Natural killer cell (primary cell): Measurements from ENCODE around the gene RUNX1. TPM values are rescaled to one million over a fixed set of nuclear protein-coding genes. Genes with fewer than 3 reads are reported as not detected.
A peak's percentile ranks its signal among the peaks of the same experiment; 100 is the strongest.

Source experiments
- ATAC-seq, 3 donors: fragments of 150-1000 bp in 2 of 3; fragments of 200-7000 bp in 1 of 3; cut with Tn5 transposase; 1 replicate in 1 of 3; 2 replicates in 2 of 3; pipeline ENCODE4 v1.10.0; 2021; ENCODE audit warnings: mild to moderate bottlenecking in 2 of 3, moderate library complexity in 2 of 3
- DNase-seq, 2 donors: peaks; one replicate each; pipeline versions ENCODE4 v3.0.0 to v3.0.0-alpha.2; 2013 to 2021; ENCODE audit warnings: mixed read lengths in 1 of 2
- H3K27ac ChIP-seq: one replicate; pipeline ENCODE4 v1.5.1; 2013; ENCODE audit warnings: mild to moderate bottlenecking, low read length
- H3K27me3 ChIP-seq: one replicate; pipeline ENCODE4 v1.6.1; 2013; ENCODE audit warnings: low read length; ENCODE audit not compliant: control insufficient read depth, insufficient read depth
- H3K36me3 ChIP-seq: one replicate; pipeline ENCODE4 v1.6.1; 2013; ENCODE audit warnings: low read length; ENCODE audit not compliant: control insufficient read depth, insufficient read depth
- H3K4me1 ChIP-seq: one replicate; pipeline ENCODE4 v1.6.1; 2013; ENCODE audit warnings: low read length; ENCODE audit not compliant: control insufficient read depth, insufficient read depth
- H3K4me3 ChIP-seq: one replicate; pipeline ENCODE4 v1.5.1; 2013; ENCODE audit warnings: low read length
- H3K9me3 ChIP-seq: one replicate; pipeline ENCODE4 v1.6.1; 2013; ENCODE audit warnings: low read length; ENCODE audit not compliant: control insufficient read depth, insufficient read depth
- H3K27ac Mint-ChIP-seq, 2 donors: one replicate each; pipeline ENCODE4 v1.8.0; 2022; ENCODE audit warnings: mild to moderate bottlenecking in 2 of 2, mixed read lengths in 2 of 2, moderate library complexity in 1 of 2
- H3K27me3 Mint-ChIP-seq, 2 donors: one replicate each; pipeline ENCODE4 v1.8.0; 2022; ENCODE audit warnings: low read depth in 2 of 2, mixed read lengths in 2 of 2
- H3K36me3 Mint-ChIP-seq: one replicate; pipeline ENCODE4 v1.8.0; 2022; ENCODE audit warnings: mixed read lengths
- H3K4me1 Mint-ChIP-seq, 2 donors: one replicate each; pipeline ENCODE4 v1.8.0; 2022; ENCODE audit warnings: mixed read lengths in 2 of 2
- H3K4me3 Mint-ChIP-seq: one replicate; pipeline ENCODE4 v1.8.0; 2022; ENCODE audit warnings: mild to moderate bottlenecking, moderate library complexity, mixed read lengths
- H3K9me3 Mint-ChIP-seq, 2 donors: one replicate each; pipeline ENCODE4 v1.8.0; 2022; ENCODE audit warnings: mixed read lengths in 2 of 2
- WGBS: methylation state at CpG from one replicate; pipeline ENCODE4 v1.1.7; 2013; ENCODE audit warnings: missing lambda C conversion rate; ENCODE audit not compliant: insufficient coverage; 5-methylcytosine and 5-hydroxymethylcytosine counted together
- intact Hi-C: fragments of 100-400 bp; cut with micrococcal nuclease; formaldehyde crosslinking; loops from one replicate; pipeline ENCODE4 v1.14.2; 2022
- total RNA-seq, 4 donors: library from RNA; stranded (reverse); fragments of 120-200 nt in 1 of 4; gene quantifications; one replicate each; pipeline versions ENCODE4 v1.2.3 to v1.2.4, GENCODE V29; 2013 to 2022
- TF ChIP-seq, protein P1 (sequence below): fragments of 200-600 bp; IDR thresholded peaks from one replicate; pipeline ENCODE4 v1.8.0; 2022; ENCODE audit warnings: antibody characterized with exemption

The RUNX1 gene
- total RNA-seq, 3 donors from 2014 or later (not counting 1 experiment from before 2014, with no cell fraction given), result 62.1 to 171 (median 98.2) TPM

DNA sequence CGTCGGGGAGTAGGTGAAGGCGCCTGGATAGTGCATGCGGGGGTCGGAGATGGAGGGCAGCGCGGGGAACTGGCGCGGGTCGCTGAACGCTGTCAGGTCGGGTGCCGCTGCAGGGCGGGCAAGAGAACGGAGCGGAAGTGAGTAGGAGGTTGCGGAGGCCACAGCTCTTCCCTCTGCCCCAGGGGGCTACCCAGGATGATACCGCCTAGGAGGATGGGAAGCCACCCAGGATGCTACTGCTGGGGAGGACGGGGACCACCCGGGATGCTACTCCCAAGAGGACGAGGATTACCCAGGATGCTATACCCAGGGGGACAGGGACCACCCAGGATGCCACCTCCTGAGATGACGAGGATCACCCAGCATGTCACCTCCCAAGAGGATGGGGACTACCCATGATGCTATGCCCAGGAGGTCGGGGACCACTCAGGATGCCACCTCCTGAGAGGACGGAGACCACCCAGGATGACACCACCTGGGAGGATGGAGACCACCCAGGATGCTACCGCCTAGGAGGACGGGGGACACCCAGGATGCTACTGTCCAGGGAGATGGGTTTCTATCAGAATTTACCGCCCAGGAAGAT, 256.5 kb downstream of the RUNX1 start:
- no peak overlapping the region for H3K4me3 Mint-ChIP-seq
- no peaks in the 10 kb centered on the region for H3K4me1 ChIP-seq
- H3K36me3 Mint-ChIP-seq, result no peaks in the 10 kb centered on the region

DNA sequence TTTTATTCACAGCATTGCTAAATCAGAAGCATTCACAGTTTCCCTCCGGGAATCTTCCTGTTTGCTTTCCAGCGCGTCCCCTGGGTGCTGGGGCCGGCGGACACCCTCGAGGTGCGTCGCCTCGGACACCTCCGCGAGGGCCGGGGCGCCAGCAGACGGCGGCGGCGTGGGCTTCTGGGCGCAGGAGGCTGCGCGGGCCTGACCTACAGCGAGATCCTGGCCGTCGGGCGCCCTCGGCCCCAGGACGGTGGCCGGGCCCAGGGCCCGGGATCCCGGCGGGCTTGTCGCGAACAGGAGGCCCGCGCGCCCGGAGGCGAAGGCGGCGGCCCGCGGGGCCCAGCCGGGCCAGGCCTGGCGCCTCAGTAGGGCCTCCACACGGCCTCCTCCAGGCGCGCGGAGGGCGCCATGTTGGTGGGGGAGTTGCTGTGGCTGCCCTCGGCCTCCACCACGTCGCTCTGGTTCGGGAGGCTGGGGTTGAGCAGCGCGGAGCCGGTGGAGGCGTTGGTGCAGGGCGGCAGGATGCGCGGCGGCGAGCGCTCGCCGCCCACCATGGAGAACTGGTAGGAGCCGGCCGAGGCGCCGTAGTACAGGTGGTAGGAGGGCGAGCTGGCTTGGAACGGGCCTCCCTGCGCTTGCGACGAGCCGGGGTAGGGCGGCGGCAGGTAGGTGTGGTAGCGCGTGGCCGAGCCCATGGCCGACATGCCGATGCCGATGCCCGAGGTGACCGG, 257.2 kb downstream of the RUNX1 start:
- Mint-ChIP-seq H3K4me1 (peaks cover 6 to 12% of the 10 kb centered on the region in 2 donors), H3K9me3 (no peaks in the 10 kb centered on the region), H3K36me3 (no peaks in the 10 kb centered on the region), H3K27me3 (no peaks in the 10 kb centered on the region), H3K27ac (peak overlapping the region in 1 of 2 donors; percentile 14), H3K4me3 (no peak overlapping the region)
- H3K27ac ChIP-seq, result no peak overlapping the region
- H3K27me3 ChIP-seq, result no peaks in the 10 kb centered on the region
- H3K9me3 ChIP-seq, result no peaks in the 10 kb centered on the region
- DNase-seq (no peak), ATAC-seq (no peak)
- TF ChIP-seq, protein P1, sequence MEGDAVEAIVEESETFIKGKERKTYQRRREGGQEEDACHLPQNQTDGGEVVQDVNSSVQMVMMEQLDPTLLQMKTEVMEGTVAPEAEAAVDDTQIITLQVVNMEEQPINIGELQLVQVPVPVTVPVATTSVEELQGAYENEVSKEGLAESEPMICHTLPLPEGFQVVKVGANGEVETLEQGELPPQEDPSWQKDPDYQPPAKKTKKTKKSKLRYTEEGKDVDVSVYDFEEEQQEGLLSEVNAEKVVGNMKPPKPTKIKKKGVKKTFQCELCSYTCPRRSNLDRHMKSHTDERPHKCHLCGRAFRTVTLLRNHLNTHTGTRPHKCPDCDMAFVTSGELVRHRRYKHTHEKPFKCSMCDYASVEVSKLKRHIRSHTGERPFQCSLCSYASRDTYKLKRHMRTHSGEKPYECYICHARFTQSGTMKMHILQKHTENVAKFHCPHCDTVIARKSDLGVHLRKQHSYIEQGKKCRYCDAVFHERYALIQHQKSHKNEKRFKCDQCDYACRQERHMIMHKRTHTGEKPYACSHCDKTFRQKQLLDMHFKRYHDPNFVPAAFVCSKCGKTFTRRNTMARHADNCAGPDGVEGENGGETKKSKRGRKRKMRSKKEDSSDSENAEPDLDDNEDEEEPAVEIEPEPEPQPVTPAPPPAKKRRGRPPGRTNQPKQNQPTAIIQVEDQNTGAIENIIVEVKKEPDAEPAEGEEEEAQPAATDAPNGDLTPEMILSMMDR, result no peak
- no peak overlapping the region for H3K4me3 ChIP-seq
- intact Hi-C loops, result no loop called here
- 97% methylated on average over 84 of the region's 84 CpGs for WGBS
- H3K4me1 ChIP-seq, result no peaks in the 10 kb centered on the region
- H3K36me3 ChIP-seq, result peaks cover 37% of the 10 kb centered on the region

More for the DNA sequence above, 256.5 kb downstream of the RUNX1 start:
- intact Hi-C loops, result no loop called here
- Histone ChIP-seq H3K27me3 (no peaks in the 10 kb centered on the region), H3K27ac (no peak overlapping the region), H3K9me3 (no peaks in the 10 kb centered on the region), H3K36me3 (peaks cover 44% of the 10 kb centered on the region), H3K4me3 (no peak overlapping the region)
- DNase-seq, result no peak
- no peaks in the 10 kb centered on the region for H3K9me3 Mint-ChIP-seq
- H3K27me3 Mint-ChIP-seq, result no peaks in the 10 kb centered on the region
- no peak for ATAC-seq
- H3K4me1 Mint-ChIP-seq, result peaks cover 6 to 15% of the 10 kb centered on the region in 2 donors
- WGBS, result 99% methylated on average over 27 of the region's 27 CpGs
- peak overlapping the region in 1 of 2 donors; percentile 14 for H3K27ac Mint-ChIP-seq
- TF ChIP-seq, protein P1, result no peak

DNA sequence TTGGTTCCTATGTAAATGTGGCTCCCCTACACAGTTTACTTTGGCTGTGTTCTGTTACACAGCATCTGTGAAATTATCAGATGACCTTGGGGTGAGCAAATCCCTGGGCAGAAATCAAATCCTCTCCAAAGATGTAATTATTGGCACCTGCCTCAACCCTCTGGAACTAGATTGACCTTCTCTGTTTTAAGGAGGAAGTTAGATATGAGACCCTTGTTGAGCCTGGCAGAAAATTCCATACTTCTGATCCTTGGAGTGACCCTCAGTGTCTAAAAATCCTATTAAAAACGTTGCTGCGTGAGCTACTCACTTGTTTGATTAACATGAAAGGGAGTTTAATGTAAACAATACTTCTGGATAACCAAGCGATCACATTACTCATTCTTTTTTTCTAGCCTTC, 258.3 kb downstream of the RUNX1 start:
- H3K27ac Mint-ChIP-seq, result no peak overlapping the region
- peaks cover 32% of the 10 kb centered on the region for H3K36me3 ChIP-seq
- no peaks in the 10 kb centered on the region for H3K4me1 ChIP-seq
- TF ChIP-seq, protein P1, result no peak
- no peak overlapping the region for H3K4me3 ChIP-seq
- ATAC-seq (no peak), DNase-seq (no peak)
- H3K27me3 ChIP-seq, result no peaks in the 10 kb centered on the region
- no peak overlapping the region for H3K4me3 Mint-ChIP-seq
- H3K9me3 ChIP-seq, result no peaks in the 10 kb centered on the region
- no peaks in the 10 kb centered on the region for H3K9me3 Mint-ChIP-seq
- peaks cover 6 to 16% of the 10 kb centered on the region in 2 donors for H3K4me1 Mint-ChIP-seq
- no peaks in the 10 kb centered on the region for H3K27me3 Mint-ChIP-seq
- 83% methylated on average over 2 of the region's 3 CpGs for WGBS
- no peak overlapping the region for H3K27ac ChIP-seq
- intact Hi-C loops, result no loop called here
- H3K36me3 Mint-ChIP-seq, result no peaks in the 10 kb centered on the region
